Measurements from ENCODE around the gene PRPF8.

Gene PRPF8

DNA sequence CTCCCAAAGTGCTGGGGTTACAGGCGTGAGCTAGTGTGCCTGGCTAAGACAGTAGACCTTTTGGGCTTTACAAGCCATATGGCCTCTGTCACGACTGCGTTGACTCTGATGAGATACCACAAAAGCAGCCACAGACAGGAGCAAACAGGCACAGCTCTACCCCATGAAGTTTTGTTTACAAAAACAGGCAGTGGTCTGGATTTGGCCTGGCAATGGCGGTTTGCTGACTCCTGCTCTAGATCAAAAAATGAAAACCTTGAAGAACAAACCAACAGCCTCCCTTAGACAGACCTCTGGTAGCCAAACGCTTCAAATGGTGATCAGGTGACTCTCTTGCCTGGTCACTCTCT, 76.7 kb downstream of the PRPF8 start:
- TF ChIP-seq, protein P1, sequence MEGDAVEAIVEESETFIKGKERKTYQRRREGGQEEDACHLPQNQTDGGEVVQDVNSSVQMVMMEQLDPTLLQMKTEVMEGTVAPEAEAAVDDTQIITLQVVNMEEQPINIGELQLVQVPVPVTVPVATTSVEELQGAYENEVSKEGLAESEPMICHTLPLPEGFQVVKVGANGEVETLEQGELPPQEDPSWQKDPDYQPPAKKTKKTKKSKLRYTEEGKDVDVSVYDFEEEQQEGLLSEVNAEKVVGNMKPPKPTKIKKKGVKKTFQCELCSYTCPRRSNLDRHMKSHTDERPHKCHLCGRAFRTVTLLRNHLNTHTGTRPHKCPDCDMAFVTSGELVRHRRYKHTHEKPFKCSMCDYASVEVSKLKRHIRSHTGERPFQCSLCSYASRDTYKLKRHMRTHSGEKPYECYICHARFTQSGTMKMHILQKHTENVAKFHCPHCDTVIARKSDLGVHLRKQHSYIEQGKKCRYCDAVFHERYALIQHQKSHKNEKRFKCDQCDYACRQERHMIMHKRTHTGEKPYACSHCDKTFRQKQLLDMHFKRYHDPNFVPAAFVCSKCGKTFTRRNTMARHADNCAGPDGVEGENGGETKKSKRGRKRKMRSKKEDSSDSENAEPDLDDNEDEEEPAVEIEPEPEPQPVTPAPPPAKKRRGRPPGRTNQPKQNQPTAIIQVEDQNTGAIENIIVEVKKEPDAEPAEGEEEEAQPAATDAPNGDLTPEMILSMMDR (IDR thresholded peaks at IDR 0.05; ENCODE audit: insufficient read depth, low read depth, low read length, missing control alignments), result no peak
- DNase-seq (ENCODE audit: low read depth), result no peak
- no peak overlapping the region for H3K4me3 ChIP-seq (ENCODE audit: low read length)

DNA sequence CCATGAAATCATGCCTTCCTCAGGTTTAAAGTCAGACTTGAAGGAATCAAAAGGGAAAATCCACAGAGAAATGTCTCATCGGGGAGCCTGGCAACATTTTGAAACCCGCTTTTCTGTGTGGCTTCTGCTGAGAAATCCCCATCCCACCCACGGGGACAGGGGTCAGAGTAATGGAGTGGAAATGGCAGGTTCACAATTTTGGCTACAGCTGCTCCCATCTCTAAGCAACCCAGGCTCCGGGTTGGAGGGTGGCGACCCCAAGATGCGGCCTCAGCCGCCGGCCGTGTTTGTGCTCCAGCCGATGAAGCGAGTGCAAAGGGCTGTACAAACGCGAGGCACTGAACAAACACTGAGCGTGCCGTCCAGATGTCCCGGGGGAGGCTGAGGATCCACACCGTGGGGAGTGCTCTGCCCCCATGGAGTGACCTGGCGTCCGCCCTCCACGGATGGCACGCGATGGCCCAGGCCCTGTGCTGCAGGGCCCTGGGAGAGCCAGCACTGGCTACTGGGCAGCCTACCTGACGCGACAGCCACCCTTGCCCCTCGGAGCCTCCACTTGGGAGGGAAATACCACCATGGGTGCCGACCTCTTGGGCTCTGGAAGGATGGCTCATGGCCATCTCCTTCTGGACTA, 78.2 kb downstream of the PRPF8 start:
- TF ChIP-seq, protein P1 (IDR thresholded peaks at IDR 0.05; ENCODE audit: insufficient read depth, low read depth, low read length, missing control alignments), result no peak
- no peak overlapping the region for H3K4me3 ChIP-seq (ENCODE audit: low read length)
- DNase-seq (ENCODE audit: low read depth), result no peak

DNA sequence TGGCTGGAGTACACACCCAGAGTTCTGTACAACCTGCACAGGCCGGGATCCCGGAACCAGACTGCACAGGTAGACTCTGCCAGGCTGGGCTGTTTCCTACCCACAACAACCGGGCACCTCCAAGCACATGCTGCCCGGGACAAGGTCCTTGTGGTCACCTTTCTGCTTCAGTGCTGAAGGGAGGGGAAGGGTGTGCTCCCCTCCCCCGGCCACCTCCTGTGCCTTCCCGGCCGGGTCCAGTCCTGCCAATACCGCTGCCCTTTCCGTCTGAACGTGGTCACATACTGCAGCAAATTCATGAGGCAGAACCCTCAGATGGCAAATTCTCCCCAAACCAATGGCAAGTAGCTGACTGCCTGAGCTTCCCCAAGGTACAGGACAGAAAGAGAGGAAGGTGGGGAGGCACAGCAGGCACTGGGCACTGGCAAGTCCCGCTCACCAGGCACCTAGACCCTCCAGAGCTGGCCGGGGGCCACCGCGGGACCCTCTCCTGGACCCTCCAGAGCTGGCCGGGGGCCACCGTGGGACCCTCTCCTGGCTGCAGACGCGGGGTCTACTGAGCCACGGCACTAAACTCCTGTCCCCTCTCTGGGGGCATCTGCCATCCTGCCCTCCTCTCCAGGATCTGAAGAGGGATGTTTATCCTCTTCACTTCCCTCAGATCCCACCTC, 78.9 kb downstream of the PRPF8 start:
- no peak overlapping the region for H3K4me3 ChIP-seq (ENCODE audit: low read length)
- DNase-seq (ENCODE audit: low read depth), result no peak
- TF ChIP-seq, protein P1 (IDR thresholded peaks at IDR 0.05; ENCODE audit: insufficient read depth, low read depth, low read length, missing control alignments), result no peak

DNA sequence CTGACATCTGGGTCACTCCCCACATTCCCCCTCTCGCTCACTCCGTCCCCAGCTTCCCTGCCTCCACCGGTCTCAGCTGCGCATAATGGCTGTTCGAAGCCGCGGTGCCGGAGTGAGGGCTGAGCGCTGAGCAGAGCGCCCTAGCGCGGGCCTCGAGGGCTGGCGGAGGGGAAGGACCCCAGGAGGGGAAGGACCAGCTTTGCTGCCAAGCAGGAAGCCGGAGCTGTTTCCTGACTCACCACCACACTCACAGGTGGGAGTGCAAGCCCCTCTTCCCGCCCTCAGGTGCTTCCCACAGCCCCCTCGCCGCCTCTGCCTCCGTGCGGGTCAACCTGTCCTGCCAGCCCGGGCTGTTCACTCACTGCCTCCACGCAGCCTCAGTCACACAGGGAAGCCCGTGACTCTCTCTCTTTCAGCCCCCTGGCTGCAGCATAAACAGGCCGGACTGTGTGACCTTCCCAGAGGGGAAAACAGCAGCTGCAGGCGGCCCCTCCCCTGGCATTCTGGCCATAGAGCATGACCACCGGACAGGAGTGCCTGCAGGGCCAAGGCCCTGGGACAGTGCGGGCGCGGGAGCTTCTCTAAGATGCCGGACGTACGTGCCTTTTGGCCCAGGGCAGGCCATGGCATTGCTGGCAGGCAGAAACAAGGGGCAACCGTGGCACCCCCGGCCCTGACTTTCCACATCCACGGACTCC, 79.7 kb downstream of the PRPF8 start:
- no peak for DNase-seq (ENCODE audit: low read depth)

DNA sequence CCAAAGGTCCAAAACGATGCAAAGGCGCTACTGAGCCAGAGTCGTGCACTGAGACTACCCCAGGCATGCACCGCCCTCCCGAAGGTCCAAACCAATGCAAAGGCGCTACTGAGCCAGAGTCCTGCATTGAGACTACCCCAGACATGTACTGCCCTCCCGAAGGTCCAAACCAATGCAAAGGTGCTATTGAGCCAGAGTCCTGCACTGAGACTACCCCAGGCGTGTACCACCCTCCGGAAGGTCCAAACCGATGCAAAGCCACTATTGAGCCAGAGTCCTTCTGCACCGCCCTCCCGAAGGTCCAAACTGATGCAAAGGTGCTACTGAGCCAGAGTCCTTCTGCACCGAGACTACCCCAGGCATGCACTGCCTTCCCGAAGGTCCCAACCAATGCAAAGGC, 83.1 kb downstream of the PRPF8 start:
- TF ChIP-seq, protein P1 (IDR thresholded peaks at IDR 0.05; ENCODE audit: insufficient read depth, low read depth, low read length, missing control alignments), result no peak
- no peak for DNase-seq (ENCODE audit: low read depth)
- H3K4me3 ChIP-seq (ENCODE audit: low read length), result no peak overlapping the region

More for the DNA sequence above, 79.7 kb downstream of the PRPF8 start:
- H3K4me3 ChIP-seq (ENCODE audit: low read length), result no peak overlapping the region
- TF ChIP-seq, protein P1 (IDR thresholded peaks at IDR 0.05; ENCODE audit: insufficient read depth, low read depth, low read length, missing control alignments), result no peak
